Activated B cell treated with CpG ODN at 0.5 μM for 24 hours (primary cell): ENCODE data around the gene GNAI3. TPM values are rescaled to one million over a fixed set of nuclear protein-coding genes. Genes with fewer than 3 reads are reported as not detected.

Source experiments
- ATAC-seq: fragments of 200-7000 bp; cut with Tn5 transposase; one replicate; pipeline ENCODE4 v1.10.0; 2021; ENCODE audit warnings: low read depth, mild to moderate bottlenecking, moderate library complexity
- CTCF ChIA-PET: fragments of 350-600 bp; sonication (Branson Sonifier 250); formaldehyde crosslinking; loops from one replicate; lab custom pipeline; 2021; ENCODE audit warnings: antibody characterized with exemption; lab: Charles Lee
- POLR2A ChIA-PET: fragments of 350-600 bp; sonication (Branson Sonifier 250); formaldehyde crosslinking; loops from one replicate; lab custom pipeline; 2021; ENCODE audit warnings: antibody characterized with exemption; lab: Charles Lee
- DNase-seq: peaks from one replicate; pipeline ENCODE4 v3.0.0; 2022
- H3K27ac Mint-ChIP-seq: one replicate; pipeline ENCODE4 v1.8.0; 2020; ENCODE audit warnings: mixed read lengths
- H3K27me3 Mint-ChIP-seq: one replicate; pipeline ENCODE4 v1.8.0; 2021; ENCODE audit warnings: mixed read lengths
- H3K36me3 Mint-ChIP-seq: one replicate; pipeline ENCODE4 v1.8.0; 2021; ENCODE audit warnings: low read depth, mixed read lengths
- H3K4me1 Mint-ChIP-seq: one replicate; pipeline ENCODE4 v1.8.0; 2021; ENCODE audit warnings: mixed read lengths
- H3K4me3 Mint-ChIP-seq: one replicate; pipeline ENCODE4 v1.8.0; 2020; ENCODE audit warnings: mild to moderate bottlenecking, mixed read lengths
- H3K9me3 Mint-ChIP-seq: one replicate; pipeline ENCODE4 v1.8.0; 2020; ENCODE audit warnings: mixed read lengths
- intact Hi-C: fragments of 100-400 bp; cut with micrococcal nuclease; formaldehyde crosslinking; loops from one replicate; pipeline ENCODE4 v1.15.1; 2024
- total RNA-seq: library from RNA; stranded (reverse); gene quantifications from 2 replicates; pipeline ENCODE4 v1.2.3, GENCODE V29; 2022
- TF ChIP-seq, protein P1 (sequence below): fragments of 200-600 bp; IDR thresholded peaks from one replicate; pipeline ENCODE4 v1.8.0; 2022; ENCODE audit warnings: antibody characterized with exemption, mild to moderate bottlenecking

GNAI3 gene
- total RNA-seq, 1 donor from 2014 or later = 8.4 TPM

- Mint-ChIP-seq H3K9me3 (no peaks in the 10 kb centered on the region), H3K36me3 (no peaks in the 10 kb centered on the region), H3K27me3 (peaks cover 10% of the 10 kb centered on the region), H3K4me1 (peaks cover 15% of the 10 kb centered on the region), H3K27ac (no peak overlapping the region), H3K4me3 (peak overlapping the region; percentile 80)
- ChIA-PET POLR2A (interaction anchor here (0.6 to 0.7 kb wide), 3 partner anchors 18 to 266 kb away, joined by 3 to 8 read pairs (median 4); no protein-coding TSS in a partner anchor), CTCF (interaction anchor here (0.7 to 23.7 kb wide), 4 partner anchors 8 to 25 kb away, joined by 3 to 375 read pairs (median 8); partner anchors contain the start of gene ATXN7L2)
- DNase-seq (no peak), ATAC-seq (no peak)
- TF ChIP-seq, protein P1, sequence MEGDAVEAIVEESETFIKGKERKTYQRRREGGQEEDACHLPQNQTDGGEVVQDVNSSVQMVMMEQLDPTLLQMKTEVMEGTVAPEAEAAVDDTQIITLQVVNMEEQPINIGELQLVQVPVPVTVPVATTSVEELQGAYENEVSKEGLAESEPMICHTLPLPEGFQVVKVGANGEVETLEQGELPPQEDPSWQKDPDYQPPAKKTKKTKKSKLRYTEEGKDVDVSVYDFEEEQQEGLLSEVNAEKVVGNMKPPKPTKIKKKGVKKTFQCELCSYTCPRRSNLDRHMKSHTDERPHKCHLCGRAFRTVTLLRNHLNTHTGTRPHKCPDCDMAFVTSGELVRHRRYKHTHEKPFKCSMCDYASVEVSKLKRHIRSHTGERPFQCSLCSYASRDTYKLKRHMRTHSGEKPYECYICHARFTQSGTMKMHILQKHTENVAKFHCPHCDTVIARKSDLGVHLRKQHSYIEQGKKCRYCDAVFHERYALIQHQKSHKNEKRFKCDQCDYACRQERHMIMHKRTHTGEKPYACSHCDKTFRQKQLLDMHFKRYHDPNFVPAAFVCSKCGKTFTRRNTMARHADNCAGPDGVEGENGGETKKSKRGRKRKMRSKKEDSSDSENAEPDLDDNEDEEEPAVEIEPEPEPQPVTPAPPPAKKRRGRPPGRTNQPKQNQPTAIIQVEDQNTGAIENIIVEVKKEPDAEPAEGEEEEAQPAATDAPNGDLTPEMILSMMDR = no peak
- intact Hi-C loops = no loop called here
These were observed 40.2 kb upstream of the GNAI3 start for GRCh38 chr1:109508001-109508872.

- peak overlapping the region; percentile 80 for H3K4me3 Mint-ChIP-seq
- no peak for ATAC-seq
- peaks cover 15% of the 10 kb centered on the region for H3K4me1 Mint-ChIP-seq
- peaks cover 10% of the 10 kb centered on the region for H3K27me3 Mint-ChIP-seq
- no peaks in the 10 kb centered on the region for H3K36me3 Mint-ChIP-seq
- no peak overlapping the region for H3K27ac Mint-ChIP-seq
- ChIA-PET POLR2A (interaction anchor here (0.6 to 1.8 kb wide), 3 partner anchors 18 to 26 kb away, joined by 3 to 8 read pairs (median 4); partner anchors contain the start of gene ATXN7L2), CTCF (interaction anchor here (2.0 to 23.7 kb wide), 3 partner anchors 8 to 22 kb away, joined by 7 to 375 read pairs (median 8); no protein-coding TSS in a partner anchor)
- TF ChIP-seq, protein P1 = no peak
- no peaks in the 10 kb centered on the region for H3K9me3 Mint-ChIP-seq
- no peak for DNase-seq
- intact Hi-C loops = loop anchor here (1.0 kb wide), 1 partner anchor 15 kb away; the partner anchor contains the start of gene CYB561D1
These were observed 39.6 kb upstream of the GNAI3 start for GRCh38 chr1:109508873-109509175.

- ATAC-seq = peak; percentile 80
- peak within 1 kb of the TSS; percentile 87 for H3K4me3 Mint-ChIP-seq
These were observed 39.0 kb upstream of the GNAI3 start, which contains the start of gene AMIGO1 for GRCh38 chr1:109509176-109510134. AMIGO1 (minus strand) TSS chr1:109509727; CDS start chr1:109508912, 815 bp downstream.

DNA sequence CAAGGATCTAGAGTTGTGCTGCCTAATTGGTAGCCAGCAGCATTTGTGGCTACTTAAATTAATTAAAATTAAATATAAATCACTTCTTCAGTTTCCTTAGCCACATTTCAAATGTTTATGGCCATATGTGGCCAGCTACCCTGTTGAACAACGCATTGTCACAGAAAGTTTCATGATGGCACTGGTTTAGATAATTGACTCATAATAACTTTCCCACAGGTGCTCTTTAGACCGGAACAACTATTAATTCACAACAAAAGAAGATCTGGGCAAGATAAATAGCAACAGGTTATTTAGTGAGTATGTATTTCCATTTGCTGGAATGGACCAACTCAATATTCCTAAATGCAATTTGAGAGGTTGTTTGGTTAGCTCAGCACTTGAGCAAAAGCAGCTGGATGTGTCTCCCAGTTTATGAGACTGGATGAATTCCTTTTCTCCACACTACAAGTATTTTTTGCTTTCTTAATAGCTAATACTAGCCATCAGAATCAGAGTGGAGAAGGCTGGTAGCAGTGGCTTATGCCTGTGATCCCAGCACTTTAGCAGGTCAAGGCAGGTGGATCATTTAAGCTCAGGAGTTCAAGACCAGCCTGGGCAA is 35.2 kb upstream of the GNAI3 start:
- no peaks in the 10 kb centered on the region for H3K9me3 Mint-ChIP-seq
- CTCF ChIA-PET = interaction anchor here (1.0 to 1.4 kb wide), 2 partner anchors 19 to 22 kb away, joined by 4 to 8 read pairs; no protein-coding TSS in a partner anchor
- POLR2A ChIA-PET = interaction anchor here (0.6 kb wide), 1 partner anchor 227 kb away, joined by 5 read pairs; no protein-coding TSS in a partner anchor
- no peak overlapping the region for H3K4me3 Mint-ChIP-seq
- peaks cover 14% of the 10 kb centered on the region for H3K27me3 Mint-ChIP-seq
- no peaks in the 10 kb centered on the region for H3K36me3 Mint-ChIP-seq
- intact Hi-C loops = no loop called here
- TF ChIP-seq, protein P1 = no peak
- H3K27ac Mint-ChIP-seq = no peak overlapping the region
- peaks cover 15% of the 10 kb centered on the region for H3K4me1 Mint-ChIP-seq
- no peak for ATAC-seq
- DNase-seq = no peak

More at GRCh38 chr1:109509176-109510134, 39.0 kb upstream of the GNAI3 start, which contains the start of gene AMIGO1:
- peaks cover 10% of the 10 kb centered on the region for H3K27me3 Mint-ChIP-seq
- H3K27ac Mint-ChIP-seq = peak within 1 kb of the TSS; percentile 43
- no peaks in the 10 kb centered on the region for H3K36me3 Mint-ChIP-seq
- peaks cover 15% of the 10 kb centered on the region for H3K4me1 Mint-ChIP-seq
- ChIA-PET POLR2A (interaction anchor here (0.6 to 1.8 kb wide), 5 partner anchors 15 to 27 kb away, joined by 3 to 4 read pairs (median 3); partner anchors contain the start of genes ATXN7L2 and CYB561D1), CTCF (interaction anchor here (1.3 to 23.7 kb wide), 4 partner anchors 9 to 22 kb away, joined by 3 to 375 read pairs (median 8); no protein-coding TSS in a partner anchor)
- intact Hi-C loops = loop anchor here (1.0 kb wide), 1 partner anchor 15 kb away; the partner anchor contains the start of gene CYB561D1
- DNase-seq = peak; percentile 63
- no peaks in the 10 kb centered on the region for H3K9me3 Mint-ChIP-seq
- TF ChIP-seq, protein P1 = no peak
